ENCODE measurements around the gene NEU2. TPM values are rescaled to one million over a fixed set of nuclear protein-coding genes. Genes with fewer than 3 reads are reported as not detected.

The NEU2 gene
- not detected for total RNA-seq

DNA sequence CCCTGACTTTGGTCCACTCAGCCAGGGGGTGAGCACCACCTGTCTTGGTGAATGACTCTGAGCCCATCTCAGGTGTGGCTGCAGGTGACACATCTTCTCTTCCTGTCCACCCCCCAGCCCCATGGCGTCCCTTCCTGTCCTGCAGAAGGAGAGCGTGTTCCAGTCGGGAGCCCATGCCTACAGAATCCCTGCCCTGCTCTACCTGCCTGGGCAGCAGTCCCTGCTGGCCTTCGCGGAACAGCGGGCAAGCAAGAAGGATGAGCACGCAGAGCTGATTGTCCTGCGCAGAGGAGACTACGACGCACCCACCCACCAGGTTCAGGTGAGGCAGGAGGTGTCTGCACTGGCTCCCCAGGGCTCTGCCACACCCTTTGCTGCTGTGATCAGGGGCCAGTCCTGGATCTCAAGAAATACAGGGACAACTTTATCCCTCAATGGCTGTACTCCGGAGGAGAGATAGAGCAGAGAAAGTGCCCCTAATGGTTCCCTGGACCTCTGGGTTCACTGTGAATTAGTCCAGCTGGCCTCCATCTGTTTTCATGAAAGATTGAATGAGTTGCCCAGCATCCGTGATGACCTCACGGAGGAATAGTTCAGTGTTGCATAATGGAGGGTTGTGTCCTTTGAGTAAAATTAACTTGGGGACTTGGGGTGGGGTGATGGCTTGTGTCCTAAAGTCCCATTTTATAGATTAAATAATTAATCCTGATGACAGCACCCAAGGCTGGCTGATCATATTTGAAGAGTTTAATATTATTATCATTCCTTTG is at the start of gene NEU2:
Gene NEU2, plus strand, starts transcription at position 122 of the 770 bp plus-strand sequence. Its CDS starts 0 bp downstream, at position 122.
- Mint-ChIP-seq H3K36me3 (no peaks in the 10 kb centered on the region), H3K27ac (peak within 1 kb of the TSS in 1 of 2 donors; percentile 36), H3K9me3 (no peaks in the 10 kb centered on the region)
- no peak for DNase-seq (ENCODE audit: low spot score in 2 of 2)
- no peak for ATAC-seq

- peaks cover 0 to 6% of the 10 kb centered on the region in 2 donors for H3K36me3 Mint-ChIP-seq
- peaks cover 7 to 13% of the 10 kb centered on the region in 2 donors for H3K9me3 Mint-ChIP-seq
- DNase-seq (ENCODE audit: low spot score in 2 of 2), result no peak
- H3K27ac Mint-ChIP-seq, result peak overlapping the region in 1 of 2 donors; percentile 53
- ATAC-seq, result no peak
Observed at GRCh38 chr2:232982926-232983668, 49.4 kb upstream of the NEU2 start.

GRCh38 chr2:232983669-232984140 is 48.8 kb upstream of the NEU2 start:
- H3K27ac Mint-ChIP-seq, result no peak overlapping the region
- H3K36me3 Mint-ChIP-seq, result peaks cover 0 to 6% of the 10 kb centered on the region in 2 donors
- no peak for ATAC-seq
- no peak for DNase-seq (ENCODE audit: low spot score in 2 of 2)
- H3K9me3 Mint-ChIP-seq, result peaks cover 7 to 13% of the 10 kb centered on the region in 2 donors

DNA sequence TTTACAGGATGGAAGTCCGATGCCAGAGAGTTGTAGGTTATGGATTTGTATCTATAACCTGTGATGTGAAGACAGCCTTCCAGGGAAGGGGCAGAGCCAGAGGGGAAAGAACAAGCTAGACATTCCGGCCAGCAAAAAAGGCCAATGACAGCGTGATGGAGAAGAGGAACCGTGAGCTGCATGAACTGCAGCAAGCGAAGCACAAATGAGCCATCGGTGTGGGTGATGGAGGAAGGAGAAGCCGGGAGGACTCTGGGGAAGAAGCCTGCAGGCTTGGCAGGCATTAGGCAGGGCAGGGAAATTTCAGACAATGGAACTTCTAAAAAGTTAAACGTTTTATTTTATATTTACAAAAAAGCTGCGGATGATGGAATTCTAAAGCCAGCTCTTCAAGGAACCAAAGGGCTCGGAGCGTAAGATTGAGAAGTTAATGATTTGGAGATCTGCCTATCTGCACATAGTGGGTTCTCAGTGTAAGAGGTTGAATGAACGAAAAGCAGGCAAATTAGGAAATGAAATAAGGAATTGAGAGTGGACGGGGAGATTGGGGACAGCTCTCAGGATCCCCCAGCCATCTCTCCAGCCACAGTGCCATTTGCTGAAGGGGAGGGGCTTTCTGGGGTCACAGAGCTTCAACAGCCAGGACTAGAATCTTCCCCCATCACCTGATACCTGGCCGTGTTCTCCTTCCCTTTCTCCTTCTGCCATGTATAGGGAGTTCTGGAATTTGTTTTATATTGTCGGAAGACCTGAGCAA is 47.8 kb upstream of the NEU2 start:
- Mint-ChIP-seq H3K36me3 (peaks cover 0 to 6% of the 10 kb centered on the region in 2 donors), H3K9me3 (peaks cover 7 to 13% of the 10 kb centered on the region in 2 donors), H3K27ac (no peak overlapping the region)
- no peak for ATAC-seq
- DNase-seq (ENCODE audit: low spot score in 2 of 2), result no peak

DNA sequence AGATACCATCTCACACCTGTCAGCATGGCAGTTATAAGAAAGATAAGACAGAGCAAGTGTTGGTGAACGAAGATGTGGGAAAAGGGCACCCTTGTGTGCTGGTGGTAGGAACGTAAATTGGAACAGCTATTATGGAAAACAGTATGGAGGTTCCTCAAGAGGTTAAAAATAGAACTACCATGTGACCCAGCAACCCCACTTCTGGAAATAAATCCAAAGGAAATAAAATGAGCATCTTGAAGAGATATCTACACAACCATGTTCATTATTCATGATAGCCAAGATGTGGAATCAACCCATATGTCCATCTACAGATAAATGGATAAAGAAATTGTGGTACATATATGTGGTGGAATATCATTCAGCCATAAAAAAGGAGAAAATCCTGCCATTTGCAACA is 46.3 kb upstream of the NEU2 start:
- ATAC-seq (no peak), DNase-seq (ENCODE audit: low spot score in 2 of 2) (no peak)
- Mint-ChIP-seq H3K9me3 (peaks cover 7 to 13% of the 10 kb centered on the region in 2 donors), H3K36me3 (peaks cover 0 to 6% of the 10 kb centered on the region in 2 donors), H3K27ac (no peak overlapping the region)

- no peak for ATAC-seq
- Mint-ChIP-seq H3K27ac (no peak overlapping the region), H3K36me3 (no peaks in the 10 kb centered on the region), H3K9me3 (no peaks in the 10 kb centered on the region)
- DNase-seq (ENCODE audit: low spot score in 2 of 2), result no peak
Observed at GRCh38 chr2:232993231-232993821, 39.1 kb upstream of the NEU2 start.

- DNase-seq (ENCODE audit: low spot score in 2 of 2) (no peak), ATAC-seq (no peak)
- Mint-ChIP-seq H3K27ac (no peak overlapping the region), H3K9me3 (no peaks in the 10 kb centered on the region), H3K36me3 (no peaks in the 10 kb centered on the region)
Observed at GRCh38 chr2:232994446-232994845, 38.0 kb upstream of the NEU2 start.

DNA sequence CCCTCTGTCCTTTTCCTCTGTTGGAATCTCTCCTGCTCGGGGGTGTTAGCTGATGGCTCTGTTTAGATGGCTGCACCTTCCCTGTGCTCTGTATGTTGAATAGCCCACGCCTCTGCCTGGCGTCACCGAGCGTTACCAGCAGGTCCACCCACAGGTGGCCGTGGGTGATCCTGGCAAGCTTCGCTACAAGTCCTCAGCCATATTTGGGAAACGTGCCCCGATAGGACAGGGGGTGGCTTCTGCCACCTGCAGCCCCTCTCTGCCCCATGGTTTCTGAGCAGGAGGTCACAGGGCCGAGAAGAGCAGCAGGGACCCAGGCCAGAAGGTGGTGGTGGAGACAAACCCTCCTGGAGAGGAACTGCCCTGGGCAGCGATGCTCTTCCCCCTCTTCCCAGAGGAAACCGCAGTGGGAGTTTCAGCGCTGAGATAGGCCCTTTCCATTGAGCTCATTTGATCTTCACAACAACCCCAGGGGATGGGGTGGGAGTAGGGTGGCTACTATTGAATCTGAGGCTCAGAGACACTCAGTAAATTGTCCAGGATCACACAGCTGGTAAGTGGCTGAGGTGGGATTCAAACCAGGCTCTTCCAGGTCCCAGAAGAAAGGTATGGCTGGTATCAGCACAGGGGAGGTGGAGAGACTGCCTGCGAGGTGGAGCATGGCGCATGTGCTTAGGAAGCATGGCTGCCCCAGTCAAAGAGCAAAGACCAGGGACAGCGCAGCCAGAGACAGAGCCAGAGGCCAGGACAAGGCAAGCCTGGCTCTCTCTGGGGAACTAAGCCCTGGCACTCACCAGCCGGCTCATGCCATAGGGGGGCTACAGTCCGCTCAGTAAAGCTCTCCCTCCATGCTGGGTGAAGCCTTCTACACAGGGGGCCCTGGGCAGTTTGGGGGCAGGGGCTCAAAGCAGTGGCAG is 34.5 kb upstream of the NEU2 start:
- H3K36me3 Mint-ChIP-seq, result no peaks in the 10 kb centered on the region
- no peaks in the 10 kb centered on the region for H3K9me3 Mint-ChIP-seq
- no peak overlapping the region for H3K27ac Mint-ChIP-seq
- no peak for ATAC-seq
- DNase-seq (ENCODE audit: low spot score in 2 of 2), result no peak

DNA sequence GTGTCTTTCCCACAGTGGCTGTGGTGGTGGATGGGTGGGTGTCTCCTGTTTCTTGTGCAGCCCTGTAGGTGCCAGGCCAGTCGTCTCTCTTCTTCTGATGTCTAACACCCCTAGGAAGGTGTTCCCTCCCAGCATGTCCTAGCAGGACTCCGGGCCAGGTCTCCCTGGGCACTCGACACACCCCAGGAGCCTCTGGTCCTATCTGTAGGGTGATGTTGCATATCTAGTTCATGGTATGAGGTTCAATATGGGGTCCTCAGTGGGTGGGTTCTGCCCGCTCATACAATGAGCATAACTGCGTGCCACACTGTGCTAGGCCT is 33.8 kb upstream of the NEU2 start:
- Mint-ChIP-seq H3K27ac (no peak overlapping the region), H3K9me3 (no peaks in the 10 kb centered on the region), H3K36me3 (no peaks in the 10 kb centered on the region)
- DNase-seq (ENCODE audit: low spot score in 2 of 2) (no peak), ATAC-seq (no peak)

DNA sequence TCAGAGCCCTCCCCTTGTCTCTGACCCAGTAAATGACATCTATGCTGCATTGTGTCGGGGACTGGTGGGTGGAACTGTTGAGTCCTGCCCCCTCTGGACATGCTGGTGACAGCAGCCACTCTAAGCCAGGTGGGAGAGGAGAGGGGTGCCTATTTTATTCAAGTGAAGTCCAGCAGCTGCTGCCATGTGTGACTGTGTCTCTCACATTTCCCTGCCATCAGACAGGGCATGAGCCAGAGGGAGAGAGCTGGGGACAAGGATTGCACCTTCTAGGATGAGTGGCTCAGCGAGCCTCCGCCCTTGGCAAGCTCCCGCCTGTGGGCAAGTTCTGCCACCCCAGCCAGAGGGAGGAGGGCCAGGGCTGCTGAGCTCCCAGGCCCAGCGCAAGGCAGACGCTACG is 33.1 kb upstream of the NEU2 start:
- no peaks in the 10 kb centered on the region for H3K9me3 Mint-ChIP-seq
- ATAC-seq (no peak), DNase-seq (ENCODE audit: low spot score in 2 of 2) (no peak)
- H3K27ac Mint-ChIP-seq, result no peak overlapping the region
- H3K36me3 Mint-ChIP-seq, result no peaks in the 10 kb centered on the region

DNA sequence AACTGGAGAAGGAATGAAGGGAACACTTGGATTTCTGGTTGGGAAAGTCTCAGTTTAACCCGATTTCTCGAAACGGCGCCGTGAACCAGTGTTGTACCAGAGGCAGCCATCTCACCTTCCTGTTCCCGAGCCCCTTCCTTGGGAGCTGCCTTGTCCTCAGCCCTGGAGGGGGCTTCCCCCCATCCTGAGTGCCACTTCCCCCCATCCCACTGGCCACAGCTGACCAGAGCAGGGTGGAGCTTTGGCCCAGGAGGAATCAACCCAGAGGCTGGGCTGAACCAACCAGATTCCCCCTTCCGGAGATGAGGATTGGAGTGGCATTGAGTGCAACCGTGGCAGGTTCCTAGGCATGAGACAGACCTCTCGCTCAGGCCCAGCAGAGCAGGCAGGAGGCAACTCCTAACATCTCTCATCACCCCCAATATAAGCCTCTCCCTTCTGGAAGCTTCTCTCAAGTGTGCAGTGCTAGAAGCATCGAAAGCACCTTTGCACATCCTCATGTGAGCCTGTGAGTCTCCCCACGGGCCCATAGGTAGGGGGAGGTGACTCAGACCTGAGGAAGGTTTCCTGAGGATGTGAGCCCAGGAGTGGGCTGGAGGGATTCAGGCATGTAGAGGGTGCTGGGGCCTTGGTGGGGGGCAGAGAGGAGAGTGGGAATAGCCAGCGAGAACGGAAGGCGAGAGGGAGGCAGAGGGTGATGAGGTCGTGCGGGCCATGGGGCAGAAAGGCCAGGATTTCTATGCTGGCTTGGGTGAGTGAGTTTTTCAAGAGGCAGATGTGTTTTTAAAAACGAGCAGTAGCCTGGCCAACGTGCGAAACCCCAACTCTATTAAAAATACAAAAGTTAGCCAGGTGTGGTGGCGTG is 31.4 kb upstream of the NEU2 start:
- Mint-ChIP-seq H3K36me3 (no peaks in the 10 kb centered on the region), H3K27ac (no peak overlapping the region), H3K9me3 (no peaks in the 10 kb centered on the region)
- DNase-seq (ENCODE audit: low spot score in 2 of 2) (peak in 1 of 2 donors; percentile 33), ATAC-seq (no peak)

- H3K36me3 Mint-ChIP-seq, result no peaks in the 10 kb centered on the region
- DNase-seq (ENCODE audit: low spot score in 2 of 2), result peak in 1 of 2 donors; percentile 30
- no peak for ATAC-seq
- H3K27ac Mint-ChIP-seq, result no peak overlapping the region
- H3K9me3 Mint-ChIP-seq, result no peaks in the 10 kb centered on the region
Observed at GRCh38 chr2:233002829-233003657, 29.4 kb upstream of the NEU2 start.

DNA sequence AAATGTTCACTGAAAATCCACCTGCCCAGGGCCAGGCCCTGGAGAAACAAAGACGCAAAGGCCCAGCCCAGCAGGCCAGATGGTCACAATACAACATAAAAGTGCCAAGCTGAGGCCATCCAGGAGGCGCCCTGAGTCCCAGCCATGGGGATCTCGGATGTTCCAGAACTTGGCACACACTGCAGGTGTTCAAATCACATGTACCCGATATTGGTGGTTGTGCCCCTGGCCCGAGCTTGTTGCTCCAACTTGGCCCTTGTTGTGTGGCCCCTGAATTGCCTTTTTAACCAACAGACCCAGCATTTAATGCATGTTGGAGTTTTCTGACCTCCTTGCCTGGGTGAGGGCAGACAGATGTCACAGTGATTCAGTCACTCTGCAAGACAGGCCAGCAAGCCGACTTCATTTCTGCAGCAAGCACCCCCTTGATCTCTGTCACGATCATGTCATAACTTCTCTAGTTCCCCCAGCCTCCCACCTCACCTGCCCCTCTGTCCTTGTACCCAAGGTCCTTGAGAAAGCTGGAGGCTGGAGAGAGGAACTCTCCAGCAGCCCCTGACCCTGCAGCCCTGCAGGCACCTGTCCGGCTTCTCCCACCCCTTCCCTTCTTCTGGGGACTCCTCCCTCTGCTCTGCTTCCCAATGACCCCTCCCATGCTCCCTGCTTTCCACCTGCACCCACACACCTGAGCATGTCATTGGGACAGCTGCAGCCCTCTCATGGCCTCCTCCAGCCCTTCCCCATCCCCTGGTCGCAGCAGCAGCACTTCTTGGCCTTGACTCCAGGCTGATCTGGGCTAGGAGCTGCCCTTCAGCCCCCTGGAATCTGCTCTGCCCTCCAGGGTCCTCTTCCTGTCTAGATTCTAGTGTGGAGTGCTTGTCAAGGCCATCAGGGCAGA is 28.6 kb upstream of the NEU2 start:
- peak overlapping the region in 1 of 2 donors; percentile 33 for H3K27ac Mint-ChIP-seq
- DNase-seq (ENCODE audit: low spot score in 2 of 2) (peak in 1 of 2 donors; percentile 38), ATAC-seq (no peak)
- H3K9me3 Mint-ChIP-seq, result no peaks in the 10 kb centered on the region
- no peaks in the 10 kb centered on the region for H3K36me3 Mint-ChIP-seq

Measured in activated naive CD4-positive, alpha-beta T cell treated with anti-CD3 and anti-CD28 coated beads, Interleukin-2, amount 50 U/mL, for 72 hours (primary cell).